Kidney (tissue), 14 donors: ENCODE data around the gene IDI2. TPM values are rescaled to one million over a fixed set of nuclear protein-coding genes. Genes with fewer than 3 reads are reported as not detected.
A peak's percentile ranks its signal among the peaks of the same experiment; 100 is the strongest.

ENCODE experiments used
- DNase-seq, 5 donors: peaks; one replicate each; pipeline ENCODE4 v3.0.0-alpha.2; 2013 to 2020
- FAIRE-seq: peaks from 2 replicates; lab custom pipeline; 2012; peaks lifted over from hg19 to GRCh38; lab: Jason Lieb, UNC
- H3K27ac ChIP-seq, 2 donors: one replicate each; pipeline ENCODE4 v1.7.0; 2013; ENCODE audit warnings: low read depth in 2 of 2, low read length in 2 of 2, inconsistent platforms in 1 of 2
- H3K27me3 ChIP-seq: one replicate; pipeline ENCODE4 v1.7.1; 2013; ENCODE audit warnings: low read length, inconsistent platforms; ENCODE audit not compliant: control insufficient read depth, insufficient read depth
- H3K36me3 ChIP-seq, 3 donors: one replicate each; pipeline versions ENCODE4 v1.7.0 to v1.7.1; 2013; ENCODE audit warnings: low read length in 3 of 3, control low read depth in 1 of 3, inconsistent platforms in 1 of 3; ENCODE audit not compliant: insufficient read depth in 3 of 3, control insufficient read depth in 2 of 3
- H3K4me1 ChIP-seq, 3 donors: one replicate each; pipeline versions ENCODE4 v1.7.0 to v1.7.1; 2013; ENCODE audit warnings: low read length in 3 of 3, inconsistent platforms in 1 of 3, low read depth in 1 of 3; ENCODE audit not compliant: control insufficient read depth in 2 of 3, insufficient read depth in 2 of 3
- H3K4me3 ChIP-seq, 3 donors: one replicate each; pipeline versions ENCODE4 v1.7.0 to v1.8.1; 2013; ENCODE audit warnings: low read length in 3 of 3, control low read depth in 1 of 3, inconsistent platforms in 1 of 3
- H3K9ac ChIP-seq, 3 donors: one replicate each; pipeline versions ENCODE4 v1.7.0 to v1.7.1; 2013; ENCODE audit warnings: low read length in 3 of 3, control low read depth in 1 of 3, inconsistent platforms in 1 of 3
- H3K9me3 ChIP-seq, 3 donors: one replicate each; pipeline versions ENCODE4 v1.7.0 to v1.7.1; 2013; ENCODE audit warnings: low read length in 3 of 3, control low read depth in 1 of 3, inconsistent platforms in 1 of 3; ENCODE audit not compliant: control insufficient read depth in 2 of 3, insufficient read depth in 1 of 3
- CTCF ChIP-seq: IDR thresholded peaks from 3 replicates; pipeline ENCODE4 v1.5.1; 2012; ENCODE audit warnings: mild to moderate bottlenecking, moderate library complexity, borderline replicate concordance; ENCODE audit not compliant: insufficient read depth; ENCODE audit errors: extremely low read depth
- intact Hi-C: fragments of 100-400 bp; cut with DNase I; formaldehyde crosslinking; loops from one replicate; pipeline ENCODE4 v1.11.1; 2022
- polyA plus RNA-seq: library from polyadenylated mRNA; stranded (reverse); fragments of 350-450 nt; fragmentation: Illumina TruSeq; extraction: RNeasy Lipid Tissue Mini Kit (QIAGEN cat#74804); gene quantifications from one replicate; pipeline ENCODE4 v1.2.3, GENCODE V29; 2014; ENCODE audit warnings: low read depth, low replicate concordance; ENCODE audit not compliant: insufficient read depth
- total RNA-seq: library from RNA; stranded (reverse); fragmentation: NEBNext Ultra II Directional; extraction: Animal tissue kit (Norgen Biotek cat#: 25700); gene quantifications from one replicate; pipeline ENCODE4 v1.2.1, GENCODE V29; 2021
- donor health status: control.
- donor health status: control.
- donor health status: control.
- donor health status: control.
- donor health status: control.
- donor health status: DM: yes; HTN: yes; CAD: no.
- donor health status: Normal renal cell carcinoma (clear cell type).

Gene IDI2
- total and polyA plus RNA-seq, 2 donors from 2014 or later, result not detected

- Histone ChIP-seq H3K27ac (no peak overlapping the region), H3K9me3 (peaks cover 0 to 6% (median under 1%) of the 10 kb centered on the region in 3 donors), H3K4me3 (no peak overlapping the region), H3K36me3 (no peaks in the 10 kb centered on the region), H3K27me3 (no peaks in the 10 kb centered on the region), H3K4me1 (peaks cover 0 to 15% (median 11%) of the 10 kb centered on the region in 3 donors), H3K9ac (no peak overlapping the region)
- no peak for FAIRE-seq
- DNase-seq, result no peak
- no peak for TF ChIP-seq CTCF
- intact Hi-C loops, result no loop called here
Observed at GRCh38 chr10:974038-974784, 51.4 kb downstream of the IDI2 start.

GRCh38 chr10:972763-973162, 52.9 kb downstream of the IDI2 start:
- no peaks in the 10 kb centered on the region for H3K27me3 ChIP-seq
- H3K36me3 ChIP-seq, result no peaks in the 10 kb centered on the region
- DNase-seq, result no peak
- TF ChIP-seq CTCF, result no peak
- no peaks in the 10 kb centered on the region for H3K9me3 ChIP-seq
- intact Hi-C loops, result no loop called here
- FAIRE-seq, result no peak
- H3K4me3 ChIP-seq, result no peak overlapping the region
- peaks cover 0 to 15% (median 11%) of the 10 kb centered on the region in 3 donors for H3K4me1 ChIP-seq
- H3K9ac ChIP-seq, result no peak overlapping the region
- no peak overlapping the region for H3K27ac ChIP-seq

GRCh38 chr10:971613-972012, 54.0 kb downstream of the IDI2 start:
- no peak overlapping the region for H3K4me3 ChIP-seq
- no peaks in the 10 kb centered on the region for H3K36me3 ChIP-seq
- H3K27ac ChIP-seq, result no peak overlapping the region
- no peaks in the 10 kb centered on the region for H3K27me3 ChIP-seq
- intact Hi-C loops, result no loop called here
- H3K4me1 ChIP-seq, result peaks cover 0 to 15% (median 11%) of the 10 kb centered on the region in 3 donors
- FAIRE-seq (no peak), DNase-seq (peak in 1 of 5 donors; percentile 28)
- TF ChIP-seq CTCF, result no peak
- H3K9ac ChIP-seq, result no peak overlapping the region
- no peaks in the 10 kb centered on the region for H3K9me3 ChIP-seq
